ENCODE results near the gene TNFAIP6.

TNFAIP6 gene

DNA sequence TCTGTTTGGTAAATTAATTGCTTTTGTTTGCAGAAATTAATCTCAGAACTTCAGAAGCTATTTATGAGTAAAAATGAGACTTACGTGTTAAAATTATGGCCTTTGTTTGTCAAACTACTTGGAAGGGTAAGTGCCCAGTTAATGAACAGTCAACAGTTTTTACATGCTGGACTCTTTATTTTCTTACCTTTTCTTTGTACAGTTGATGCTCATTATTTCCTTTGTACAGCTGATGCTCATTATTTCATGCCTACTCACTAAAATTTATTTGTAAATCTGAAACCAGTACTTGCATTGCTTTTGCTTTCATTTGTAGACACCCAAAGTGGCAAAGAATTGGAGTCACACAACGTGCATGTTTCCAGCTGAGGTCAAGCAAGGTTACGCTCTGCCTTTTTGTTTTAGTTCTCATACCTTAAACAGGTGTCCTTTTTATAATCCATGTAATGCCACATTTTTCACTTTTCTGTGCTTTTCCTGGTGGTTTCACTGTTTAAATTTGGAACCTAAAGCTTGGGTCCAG lies 65.6 kb downstream of the TNFAIP6 start:
- Mint-ChIP-seq H3K27me3 (no peaks in the 10 kb centered on the region), H3K27ac (peak overlapping the region; percentile 84), H3K4me3 (peak overlapping the region; percentile 53), H3K4me1 (ENCODE audit: low read depth) (peaks cover 36% of the 10 kb centered on the region), H3K9me3 (ENCODE audit: low read depth) (no peaks in the 10 kb centered on the region), H3K36me3 (peaks cover 24% of the 10 kb centered on the region)

DNA sequence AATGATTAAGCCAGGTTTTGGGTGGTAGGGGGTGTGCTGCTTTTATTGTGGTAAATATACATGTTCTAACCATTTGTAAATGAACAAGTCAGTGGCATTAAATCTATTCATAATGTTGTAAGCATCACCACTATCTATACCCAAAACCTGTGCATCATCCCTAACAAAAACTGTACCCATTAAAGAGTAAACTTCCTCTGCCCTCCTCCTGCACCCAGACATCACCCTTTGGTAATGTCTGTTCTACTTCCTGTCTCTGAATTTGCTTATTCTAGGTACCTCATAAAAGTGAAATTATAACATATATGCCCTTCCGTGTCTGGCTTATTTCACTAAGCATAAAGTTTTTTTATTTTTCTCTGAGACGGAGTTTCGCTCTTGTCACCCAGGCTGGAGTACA lies 66.4 kb downstream of the TNFAIP6 start:
- Mint-ChIP-seq H3K27me3 (no peaks in the 10 kb centered on the region), H3K9me3 (ENCODE audit: low read depth) (no peaks in the 10 kb centered on the region), H3K27ac (peak overlapping the region; percentile 84), H3K4me3 (peak overlapping the region; percentile 53), H3K36me3 (peaks cover 27% of the 10 kb centered on the region), H3K4me1 (ENCODE audit: low read depth) (peaks cover 40% of the 10 kb centered on the region)
